Smooth muscle cell (in vitro differentiated cells): ENCODE measurements around the gene TMEM97. TPM values are rescaled to one million over a fixed set of nuclear protein-coding genes. Genes with fewer than 3 reads are reported as not detected.

Experiments used
- DNase-seq: peaks from one replicate; lab custom pipeline; 2025; ENCODE audit not compliant: unreplicated experiment; lab: John Stamatoyannopoulos, UW
- H2AFZ ChIP-seq: fragments of 200-600 bp; sonication (generic); 2 replicates; pipeline ENCODE4 v1.6.0; 2016; ENCODE audit warnings: antibody characterized with exemption, low read depth, mild to moderate bottlenecking
- H3F3A ChIP-seq: fragments of 200-600 bp; sonication (generic); 2 replicates; pipeline ENCODE4 v1.6.0; 2017; ENCODE audit warnings: antibody characterized with exemption, low read depth
- H3K27ac ChIP-seq: fragments of 200-600 bp; sonication (generic); 2 replicates; pipeline ENCODE4 v1.5.1; 2016; ENCODE audit warnings: low read depth, mild to moderate bottlenecking
- H3K27me3 ChIP-seq: fragments of 200-600 bp; sonication (generic); 2 replicates; pipeline ENCODE4 v1.6.1; 2016; ENCODE audit warnings: low read depth, mild to moderate bottlenecking
- H3K36me3 ChIP-seq: fragments of 200-600 bp; sonication (generic); 2 replicates; pipeline ENCODE4 v1.5.1; 2016; ENCODE audit warnings: low read depth
- H3K4me1 ChIP-seq: fragments of 200-600 bp; sonication (generic); 2 replicates; pipeline ENCODE4 v1.5.1; 2016; ENCODE audit warnings: low read depth
- H3K4me2 ChIP-seq: fragments of 200-600 bp; sonication (generic); 2 replicates; pipeline ENCODE4 v1.6.0; 2016; ENCODE audit warnings: mild to moderate bottlenecking
- H3K4me3 ChIP-seq: fragments of 200-600 bp; sonication (generic); 2 replicates; pipeline ENCODE4 v1.5.1; 2016; ENCODE audit warnings: mild to moderate bottlenecking
- H3K79me2 ChIP-seq: fragments of 200-600 bp; sonication (generic); 2 replicates; pipeline ENCODE4 v1.6.0; 2016; ENCODE audit warnings: low read depth, mild to moderate bottlenecking
- H3K9ac ChIP-seq: fragments of 200-600 bp; sonication (generic); 2 replicates; pipeline ENCODE4 v1.6.0; 2016; ENCODE audit warnings: low read depth
- H3K9me3 ChIP-seq: fragments of 200-600 bp; sonication (generic); replicated peaks from 2 replicates; pipeline ENCODE4 v1.5.1; 2016; ENCODE audit warnings: low read depth
- H4K20me1 ChIP-seq: fragments of 200-600 bp; sonication (generic); 2 replicates; pipeline ENCODE4 v1.6.0; 2016; ENCODE audit warnings: low read depth
- whole genome bisulfite sequencing: methylation state at CpG from one replicate; pipeline ENCODE4 v1.1.7; 2016; ENCODE audit warnings: low lambda C conversion rate; 5-methylcytosine and 5-hydroxymethylcytosine counted together
- polyA plus RNA-seq: library from polyadenylated mRNA; unstranded; fragments of >200 nt; fragmentation: Nextera tagmentation; extraction: Ambion mirVana; gene quantifications from 2 replicates; pipeline ENCODE4 v1.2.1, GENCODE V29; 2016
- total RNA-seq: library from RNA; depleted of rRNA; stranded (reverse); fragments of >200 nt; gene quantifications from 2 replicates; pipeline ENCODE4 v1.2.3, GENCODE V29; 2014
- TF ChIP-seq, protein P1 (sequence below): fragments of 200-600 bp; sonication (generic); IDR thresholded peaks from 2 replicates; pipeline ENCODE4 v1.5.1; 2017; ENCODE audit warnings: borderline replicate concordance, mild to moderate bottlenecking, antibody characterized with exemption; ENCODE audit not compliant: insufficient read depth, poor library complexity, severe bottlenecking

Gene TMEM97
- total and polyA plus RNA-seq, 2 experiments from 2014 or later, result 12.1 to 17.2 TPM

DNA sequence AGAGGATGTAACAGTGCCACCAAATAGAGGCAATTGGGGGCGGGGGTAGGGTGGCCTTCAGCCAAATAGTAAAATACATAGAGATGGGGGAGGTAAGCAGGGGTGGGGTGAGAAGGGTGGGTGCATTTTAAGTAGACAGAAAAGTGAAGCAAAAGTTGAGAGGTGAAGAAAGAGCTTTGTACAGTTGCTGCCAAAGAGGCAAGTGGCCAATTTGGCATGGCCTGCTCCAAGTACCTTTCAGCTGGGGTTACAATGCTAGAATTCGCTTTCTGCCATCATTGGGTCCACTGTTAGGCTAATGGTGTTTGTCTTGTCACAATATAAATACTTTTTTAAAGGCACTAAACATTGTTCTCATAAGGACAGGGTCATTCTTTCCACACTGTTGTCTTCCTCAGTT lies 5.2 kb upstream of the TMEM97 start:
- no peak overlapping the region for H3K4me3 ChIP-seq
- no peak overlapping the region for H3K4me2 ChIP-seq
- no peak overlapping the region for H2AFZ ChIP-seq
- H3K27ac ChIP-seq, result no peak overlapping the region
- peaks cover 4% of the 10 kb centered on the region for H3K4me1 ChIP-seq
- no peaks in the 10 kb centered on the region for H4K20me1 ChIP-seq
- TF ChIP-seq, protein P1, sequence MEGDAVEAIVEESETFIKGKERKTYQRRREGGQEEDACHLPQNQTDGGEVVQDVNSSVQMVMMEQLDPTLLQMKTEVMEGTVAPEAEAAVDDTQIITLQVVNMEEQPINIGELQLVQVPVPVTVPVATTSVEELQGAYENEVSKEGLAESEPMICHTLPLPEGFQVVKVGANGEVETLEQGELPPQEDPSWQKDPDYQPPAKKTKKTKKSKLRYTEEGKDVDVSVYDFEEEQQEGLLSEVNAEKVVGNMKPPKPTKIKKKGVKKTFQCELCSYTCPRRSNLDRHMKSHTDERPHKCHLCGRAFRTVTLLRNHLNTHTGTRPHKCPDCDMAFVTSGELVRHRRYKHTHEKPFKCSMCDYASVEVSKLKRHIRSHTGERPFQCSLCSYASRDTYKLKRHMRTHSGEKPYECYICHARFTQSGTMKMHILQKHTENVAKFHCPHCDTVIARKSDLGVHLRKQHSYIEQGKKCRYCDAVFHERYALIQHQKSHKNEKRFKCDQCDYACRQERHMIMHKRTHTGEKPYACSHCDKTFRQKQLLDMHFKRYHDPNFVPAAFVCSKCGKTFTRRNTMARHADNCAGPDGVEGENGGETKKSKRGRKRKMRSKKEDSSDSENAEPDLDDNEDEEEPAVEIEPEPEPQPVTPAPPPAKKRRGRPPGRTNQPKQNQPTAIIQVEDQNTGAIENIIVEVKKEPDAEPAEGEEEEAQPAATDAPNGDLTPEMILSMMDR, result no peak
- H3K36me3 ChIP-seq, result no peaks in the 10 kb centered on the region
- H3F3A ChIP-seq, result peaks cover 3% of the 10 kb centered on the region
- 92% methylated on average over 2 of the region's 2 CpGs for WGBS
- H3K9me3 ChIP-seq, result no peaks in the 10 kb centered on the region
- H3K27me3 ChIP-seq, result no peaks in the 10 kb centered on the region
- no peaks in the 10 kb centered on the region for H3K79me2 ChIP-seq
- H3K9ac ChIP-seq, result no peak overlapping the region
- DNase-seq, result no peak

- no peak overlapping the region for H3K27ac ChIP-seq
- peaks cover 3% of the 10 kb centered on the region for H3F3A ChIP-seq
- H3K36me3 ChIP-seq, result no peaks in the 10 kb centered on the region
- no peaks in the 10 kb centered on the region for H3K27me3 ChIP-seq
- no peaks in the 10 kb centered on the region for H4K20me1 ChIP-seq
- no peak overlapping the region for H2AFZ ChIP-seq
- no peak overlapping the region for H3K9ac ChIP-seq
- 97% methylated on average over 4 of the region's 4 CpGs for WGBS
- no peaks in the 10 kb centered on the region for H3K9me3 ChIP-seq
- no peak overlapping the region for H3K4me2 ChIP-seq
- TF ChIP-seq, protein P1, result no peak
- H3K4me1 ChIP-seq, result peaks cover 14% of the 10 kb centered on the region
- peaks cover 14% of the 10 kb centered on the region for H3K79me2 ChIP-seq
- H3K4me3 ChIP-seq, result no peak overlapping the region
- no peak for DNase-seq
Observed at GRCh38 chr17:28315846-28316705, 2.9 kb upstream of the TMEM97 start.

GRCh38 chr17:28317099-28317965 lies 1.7 kb upstream of the TMEM97 start:
- WGBS, result 82% methylated on average over 21 of the region's 21 CpGs
- Histone ChIP-seq H4K20me1 (no peaks in the 10 kb centered on the region), H3K4me2 (peak overlapping the region; percentile 90)

More at GRCh38 chr17:28317099-28317965, 1.7 kb upstream of the TMEM97 start:
- Histone ChIP-seq H3K9me3 (no peaks in the 10 kb centered on the region), H3K36me3 (no peaks in the 10 kb centered on the region), H3K27ac (no peak overlapping the region), H2AFZ (peak overlapping the region; percentile 96), H3K79me2 (peaks cover 25% of the 10 kb centered on the region), H3K27me3 (no peaks in the 10 kb centered on the region), H3K4me1 (peaks cover 14% of the 10 kb centered on the region), H3F3A (peaks cover 3% of the 10 kb centered on the region), H3K4me3 (no peak overlapping the region), H3K9ac (no peak overlapping the region)
- TF ChIP-seq, protein P1, result no peak
- DNase-seq, result no peak
